ENCODE measurements around the gene MRPS31.

The MRPS31 gene

GRCh38 chr13:40770934-40771618, at the start of gene MRPS31:
TSS of gene MRPS31 (minus strand) at chr13:40771190. CDS start at chr13:40771136, 54 bp downstream.
- peak; percentile 91 to 95 (median 94) for DNase-seq (ENCODE audit: low read depth in 2 of 3, low spot score in 2 of 3)

GRCh38 chr13:40819797-40820315, 48.9 kb upstream of the MRPS31 start:
- DNase-seq (ENCODE audit: low read depth in 2 of 3, low spot score in 2 of 3): no peak

GRCh38 chr13:40818926-40819325, 47.9 kb upstream of the MRPS31 start:
- no peak for DNase-seq (ENCODE audit: low read depth in 2 of 3, low spot score in 2 of 3)

- DNase-seq (ENCODE audit: low read depth in 2 of 3, low spot score in 2 of 3): no peak
Measured at GRCh38 chr13:40814803-40815202, 43.8 kb upstream of the MRPS31 start.

DNA sequence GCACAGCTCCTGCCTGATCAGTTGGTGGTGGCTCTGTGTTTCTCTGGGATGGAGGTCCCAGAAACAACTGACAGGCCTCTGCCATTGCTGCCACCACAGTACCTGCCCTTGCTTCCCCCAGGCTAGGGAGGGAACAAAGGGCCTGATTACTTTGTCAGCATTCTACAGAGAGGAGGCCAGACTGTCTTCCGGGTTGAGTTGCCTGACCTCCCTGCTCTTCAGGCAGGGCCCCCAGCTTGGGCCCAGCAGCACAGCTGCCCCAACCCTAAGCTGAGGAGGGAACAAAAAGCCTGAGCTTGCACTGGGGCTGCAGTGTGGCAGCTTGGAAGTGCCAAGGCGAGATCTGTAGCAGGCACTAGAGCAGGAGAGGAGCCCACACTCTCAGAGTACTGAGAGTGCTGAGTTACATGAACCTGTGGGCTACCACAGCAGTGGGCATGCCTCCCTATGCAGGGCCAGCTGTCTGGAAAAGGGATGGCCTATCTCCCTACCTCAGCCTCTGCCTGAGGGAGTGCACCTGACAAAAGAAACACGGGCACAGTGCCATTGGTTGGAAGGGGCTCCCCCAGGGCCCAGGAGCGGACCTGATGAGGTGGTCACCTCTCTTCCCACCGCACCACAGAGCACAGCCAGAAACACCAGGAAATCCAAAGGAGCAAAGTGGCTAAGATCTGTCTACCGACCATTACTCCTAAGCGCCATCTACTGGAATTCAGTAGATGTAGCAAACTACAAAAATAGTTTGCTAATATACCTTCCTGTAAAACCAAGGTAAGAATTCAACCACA, 42.9 kb upstream of the MRPS31 start:
- DNase-seq (ENCODE audit: low read depth in 2 of 3, low spot score in 2 of 3): no peak

DNA sequence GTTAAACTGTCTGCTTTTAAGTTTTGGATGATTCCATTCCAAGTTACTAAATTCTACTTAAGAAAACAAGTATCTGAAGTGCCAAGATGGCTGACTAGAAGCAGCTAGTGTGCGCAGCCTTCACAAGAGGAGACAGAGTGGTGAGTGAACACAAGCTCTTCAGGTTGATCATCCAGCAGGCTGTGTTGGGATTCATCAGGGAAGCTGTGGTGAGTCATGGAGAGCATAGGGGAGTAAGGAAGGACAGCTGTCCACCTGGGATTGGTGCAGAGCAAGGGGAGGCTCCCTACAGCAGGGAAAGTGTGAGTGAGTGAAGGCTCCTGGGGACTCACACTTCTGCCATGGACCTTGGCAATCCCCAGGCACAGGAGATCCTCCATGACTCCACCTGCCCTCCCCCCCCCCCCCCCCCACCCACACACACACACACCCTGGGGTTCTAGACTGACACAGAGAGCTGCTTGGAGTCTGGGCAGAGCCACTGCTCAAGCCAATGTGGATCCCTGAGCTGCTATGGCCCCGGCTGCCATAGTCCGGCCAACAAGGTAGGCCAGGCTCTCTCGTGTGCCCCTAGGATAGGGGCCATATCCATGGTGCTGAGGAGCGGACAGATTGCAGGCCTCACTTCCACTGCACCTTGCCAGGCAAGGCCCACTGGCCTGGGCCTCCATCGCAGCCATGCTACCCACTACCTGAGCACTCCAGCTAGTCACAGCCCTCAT, 41.9 kb upstream of the MRPS31 start:
- no peak for DNase-seq (ENCODE audit: low read depth in 2 of 3, low spot score in 2 of 3)

- no peak for DNase-seq (ENCODE audit: low read depth in 2 of 3, low spot score in 2 of 3)
Measured at GRCh38 chr13:40812102-40812501, 41.1 kb upstream of the MRPS31 start.

GRCh38 chr13:40809471-40809870, 38.5 kb upstream of the MRPS31 start:
- DNase-seq (ENCODE audit: low read depth in 2 of 3, low spot score in 2 of 3): no peak

DNA sequence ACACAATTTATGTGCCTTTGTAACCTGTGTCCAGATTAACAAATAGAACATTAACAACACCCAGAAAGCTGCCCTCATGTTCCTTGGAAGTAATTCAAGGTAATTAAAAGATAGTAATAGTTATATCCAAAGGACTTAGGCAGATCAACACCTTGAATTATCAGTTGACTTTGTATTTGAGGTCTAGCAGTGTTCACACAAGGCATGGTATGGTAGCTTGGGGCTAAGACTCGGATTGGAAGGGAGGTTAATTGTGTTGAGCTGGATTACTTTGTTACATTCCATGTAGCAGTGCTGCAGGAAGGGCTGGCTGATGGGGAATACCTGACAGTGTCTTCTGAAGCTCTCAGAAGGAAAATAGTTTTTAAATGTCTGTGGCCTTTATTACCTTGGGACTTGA, 35.3 kb upstream of the MRPS31 start:
- DNase-seq (ENCODE audit: low read depth in 2 of 3, low spot score in 2 of 3): no peak

DNA sequence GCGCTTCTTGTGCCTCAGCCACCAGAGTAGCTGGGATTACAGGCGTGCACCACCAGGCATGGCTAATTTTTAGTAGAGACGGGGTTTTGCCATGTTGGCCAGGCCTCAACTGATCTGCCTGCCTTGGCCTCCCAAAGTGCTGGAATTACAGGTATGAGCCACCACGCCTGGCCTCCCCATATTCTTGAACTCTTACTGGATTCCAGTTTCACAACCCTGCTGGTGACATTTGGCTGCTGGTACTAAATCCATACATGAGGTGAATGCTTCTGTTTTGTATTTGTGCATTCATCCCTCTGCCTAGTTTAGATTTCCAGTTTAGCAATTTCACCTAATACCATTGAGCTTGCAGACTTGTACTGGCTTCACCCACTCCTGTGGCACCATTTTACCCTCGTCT, 32.3 kb upstream of the MRPS31 start:
- DNase-seq (ENCODE audit: low read depth in 2 of 3, low spot score in 2 of 3): no peak

DNA sequence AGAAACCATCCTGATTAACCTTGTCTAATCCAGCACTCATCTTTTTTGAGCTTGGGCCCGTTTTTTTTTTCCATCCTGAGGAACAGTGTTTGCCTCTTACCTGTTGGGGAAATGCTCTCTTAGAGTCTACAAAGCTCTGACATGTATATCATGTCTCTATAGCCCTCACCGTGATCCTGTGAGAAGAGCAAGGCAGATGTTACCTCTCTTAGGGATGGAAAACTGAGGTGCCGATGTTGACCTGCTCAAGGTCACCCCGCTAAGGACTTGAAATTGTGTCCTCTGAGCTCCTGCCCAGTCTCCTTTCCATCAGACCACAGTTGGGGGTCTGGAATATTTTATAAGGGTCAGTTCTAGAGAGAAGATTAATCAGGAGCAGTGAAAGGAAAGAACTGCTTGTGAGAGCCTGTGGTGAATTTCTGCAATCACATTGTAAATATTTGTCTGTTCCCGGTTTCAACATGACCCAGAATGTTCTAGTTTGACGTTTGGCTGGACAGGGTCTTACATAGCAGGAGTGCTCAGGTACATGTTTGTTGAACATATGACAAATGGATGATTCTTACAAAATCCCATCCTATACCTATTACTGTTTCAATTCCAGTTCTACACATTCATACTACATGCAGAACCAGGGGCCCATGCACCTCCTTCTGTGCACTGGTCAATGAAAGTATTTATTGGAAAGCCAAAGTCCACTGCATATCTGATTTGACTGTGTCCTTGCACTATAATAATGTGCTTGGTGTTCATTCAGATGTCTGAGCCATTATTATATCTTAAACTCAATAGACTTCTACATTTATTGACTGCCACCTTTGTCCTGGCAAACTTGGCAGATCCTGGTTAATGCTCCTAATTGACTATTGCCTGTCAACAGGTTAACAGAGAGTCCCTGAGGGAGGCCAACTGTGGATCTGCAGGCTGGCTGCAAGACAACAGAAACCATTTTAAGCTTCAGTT, 30.5 kb upstream of the MRPS31 start:
- DNase-seq (ENCODE audit: low read depth in 2 of 3, low spot score in 2 of 3): no peak

DNA sequence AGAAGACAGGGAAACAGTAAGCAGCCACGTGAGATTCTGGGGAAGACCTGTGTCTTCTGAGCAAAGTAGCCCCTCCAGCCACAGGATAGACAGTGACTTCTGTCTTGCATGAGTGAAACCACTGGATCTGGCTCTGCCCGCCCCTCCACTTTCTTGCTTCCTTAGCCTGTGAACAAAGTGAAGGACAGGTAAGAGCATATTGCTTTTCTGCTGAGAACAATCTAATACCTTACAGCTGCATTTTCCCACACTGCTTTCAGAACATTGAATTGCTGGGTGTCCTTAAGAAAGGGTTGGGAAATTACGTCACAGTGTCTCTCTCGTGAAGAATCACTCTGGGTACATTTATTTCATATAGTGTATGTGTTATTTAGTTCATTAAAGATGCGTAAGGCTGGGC, 29.6 kb upstream of the MRPS31 start:
- DNase-seq (ENCODE audit: low read depth in 2 of 3, low spot score in 2 of 3): no peak

- DNase-seq (ENCODE audit: low read depth in 2 of 3, low spot score in 2 of 3): no peak
Measured at GRCh38 chr13:40799508-40799907, 28.5 kb upstream of the MRPS31 start.

DNA sequence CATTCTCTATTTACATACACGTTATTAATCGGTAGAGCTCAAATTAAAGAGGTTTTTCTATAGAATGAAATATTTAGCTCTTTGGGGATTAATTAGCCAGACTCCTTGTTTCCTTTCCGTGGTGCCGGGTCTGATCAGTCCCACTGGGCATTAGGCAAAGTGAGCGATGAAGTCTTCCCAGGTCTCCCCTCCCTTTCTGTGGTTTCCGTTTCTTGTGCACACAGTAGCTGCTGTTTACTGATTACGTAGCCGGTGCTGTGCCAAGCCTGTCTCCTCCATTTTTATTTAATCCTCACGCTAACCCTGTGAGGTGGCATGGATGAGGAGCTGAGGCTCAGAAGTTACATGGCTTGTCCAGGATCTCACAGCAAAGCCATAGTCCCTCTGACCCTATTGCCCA, 27.4 kb upstream of the MRPS31 start:
- no peak for DNase-seq (ENCODE audit: low read depth in 2 of 3, low spot score in 2 of 3)

- DNase-seq (ENCODE audit: low read depth in 2 of 3, low spot score in 2 of 3): no peak
Measured at GRCh38 chr13:40796649-40797048, 25.7 kb upstream of the MRPS31 start.

DNA sequence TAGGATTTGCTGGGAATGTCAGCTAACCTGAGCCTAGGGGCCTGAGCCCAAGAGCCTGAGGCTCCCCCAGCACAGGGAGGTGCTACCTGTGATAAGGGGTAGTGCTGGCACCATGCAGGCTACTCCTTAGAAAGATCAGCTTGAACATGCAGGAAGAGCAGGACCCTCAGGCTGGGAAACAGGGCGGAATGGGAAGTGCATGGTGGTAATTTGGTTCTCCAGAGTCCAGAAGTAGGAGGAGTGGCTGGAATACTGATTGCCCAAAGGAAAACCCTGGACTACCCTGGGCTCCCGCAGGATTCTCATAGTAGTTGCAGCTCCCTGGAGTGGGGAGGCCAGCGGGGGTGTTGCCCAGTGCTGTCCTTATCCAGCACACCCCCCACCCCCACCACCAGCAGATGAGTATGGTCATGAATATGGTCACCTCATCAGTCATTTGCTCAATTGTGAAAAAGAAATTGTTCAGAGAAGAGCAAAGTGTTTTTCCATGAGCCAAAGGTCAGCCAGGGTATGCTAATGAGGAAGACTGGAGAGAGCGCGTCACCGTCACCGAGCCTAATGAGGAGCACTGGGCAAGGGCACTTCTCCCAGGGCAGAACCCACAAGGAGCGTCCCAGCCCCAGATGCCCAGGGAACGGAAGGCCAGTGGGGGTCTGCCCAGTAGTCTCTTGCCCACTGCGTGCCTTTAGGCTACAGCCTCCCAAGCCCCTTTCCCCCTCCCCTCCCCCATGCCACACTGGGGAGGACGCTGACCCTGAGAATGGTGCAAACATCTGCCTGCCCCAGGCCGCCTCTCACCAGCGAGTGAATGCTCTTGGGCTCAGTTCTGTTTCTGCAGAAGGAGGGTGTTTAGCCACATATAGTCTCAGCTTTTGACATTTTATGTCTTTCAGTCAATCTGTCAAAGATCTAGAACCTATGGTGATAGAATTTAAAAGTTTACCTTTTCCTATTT, 23.7 kb upstream of the MRPS31 start:
- no peak for DNase-seq (ENCODE audit: low read depth in 2 of 3, low spot score in 2 of 3)

GRCh38 chr13:40793339-40793738, 22.3 kb upstream of the MRPS31 start:
- no peak for DNase-seq (ENCODE audit: low read depth in 2 of 3, low spot score in 2 of 3)

DNA sequence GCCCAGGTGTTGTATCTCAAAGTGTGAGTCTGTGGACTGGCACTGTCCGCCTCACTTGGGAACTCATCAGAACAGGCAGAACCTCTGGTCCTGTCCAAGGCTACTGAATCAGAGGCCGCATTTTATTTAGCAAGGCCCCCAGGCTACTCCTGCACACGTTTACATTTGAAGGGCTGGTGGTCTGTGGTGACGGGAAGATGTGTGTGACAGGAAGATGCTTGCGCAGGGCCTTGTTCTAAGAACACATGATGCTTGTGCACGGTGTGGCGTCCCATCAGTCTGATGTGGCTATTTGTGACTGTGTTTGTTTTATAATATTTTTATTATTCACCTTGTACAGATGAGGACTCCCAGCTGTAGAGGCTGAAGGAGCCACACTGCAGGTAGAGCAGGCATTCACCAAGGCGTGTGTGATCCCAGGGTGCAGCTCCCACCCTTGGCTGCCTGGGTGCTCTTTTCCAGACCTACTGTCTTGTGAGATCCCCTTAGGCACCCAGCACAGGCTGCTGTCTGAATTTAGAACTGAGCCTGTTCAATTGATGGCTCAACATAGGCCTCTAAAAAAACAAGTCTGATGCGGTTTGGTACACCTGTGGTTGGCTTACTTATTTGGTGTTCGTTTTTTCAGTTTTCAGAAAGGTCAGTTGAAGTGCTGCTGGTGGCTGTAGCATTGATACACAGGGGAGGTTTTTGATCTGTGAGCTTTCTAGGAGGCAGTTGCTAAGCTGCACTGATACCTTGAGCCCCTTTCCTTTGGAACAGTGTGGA, 21.5 kb upstream of the MRPS31 start:
- no peak for DNase-seq (ENCODE audit: low read depth in 2 of 3, low spot score in 2 of 3)

GRCh38 chr13:40790154-40790616, 19.2 kb upstream of the MRPS31 start:
- no peak for DNase-seq (ENCODE audit: low read depth in 2 of 3, low spot score in 2 of 3)
